Measurements from ENCODE around the gene OR11H7.
"Not testable (repeated sequence)": the region's sequence is repeated elsewhere in the genome, so short reads cannot be mapped to it uniquely, and the experiment has no call there.

OR11H7 gene

GRCh38 chr14:20194101-20194500 lies 34.7 kb upstream of the OR11H7 start:
- no peak overlapping the region for H3K4me3 ChIP-seq (ENCODE audit: low read length)
- TF ChIP-seq, protein P1, sequence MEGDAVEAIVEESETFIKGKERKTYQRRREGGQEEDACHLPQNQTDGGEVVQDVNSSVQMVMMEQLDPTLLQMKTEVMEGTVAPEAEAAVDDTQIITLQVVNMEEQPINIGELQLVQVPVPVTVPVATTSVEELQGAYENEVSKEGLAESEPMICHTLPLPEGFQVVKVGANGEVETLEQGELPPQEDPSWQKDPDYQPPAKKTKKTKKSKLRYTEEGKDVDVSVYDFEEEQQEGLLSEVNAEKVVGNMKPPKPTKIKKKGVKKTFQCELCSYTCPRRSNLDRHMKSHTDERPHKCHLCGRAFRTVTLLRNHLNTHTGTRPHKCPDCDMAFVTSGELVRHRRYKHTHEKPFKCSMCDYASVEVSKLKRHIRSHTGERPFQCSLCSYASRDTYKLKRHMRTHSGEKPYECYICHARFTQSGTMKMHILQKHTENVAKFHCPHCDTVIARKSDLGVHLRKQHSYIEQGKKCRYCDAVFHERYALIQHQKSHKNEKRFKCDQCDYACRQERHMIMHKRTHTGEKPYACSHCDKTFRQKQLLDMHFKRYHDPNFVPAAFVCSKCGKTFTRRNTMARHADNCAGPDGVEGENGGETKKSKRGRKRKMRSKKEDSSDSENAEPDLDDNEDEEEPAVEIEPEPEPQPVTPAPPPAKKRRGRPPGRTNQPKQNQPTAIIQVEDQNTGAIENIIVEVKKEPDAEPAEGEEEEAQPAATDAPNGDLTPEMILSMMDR (conservative IDR thresholded peaks at IDR 0.05; ENCODE audit: low read depth, low read length) = no peak
- DNase-seq (ENCODE audit: low read depth) = no peak

- not testable (repeated sequence) for DNase-seq (ENCODE audit: low read depth); H3K4me3 ChIP-seq (ENCODE audit: low read length)
Measured at GRCh38 chr14:20195170-20195569, 33.6 kb upstream of the OR11H7 start.

GRCh38 chr14:20195911-20196310 lies 32.9 kb upstream of the OR11H7 start:
- TF ChIP-seq, protein P1 (conservative IDR thresholded peaks at IDR 0.05; ENCODE audit: low read depth, low read length) = no peak
- DNase-seq (ENCODE audit: low read depth) = no peak
- no peak overlapping the region for H3K4me3 ChIP-seq (ENCODE audit: low read length)

GRCh38 chr14:20197459-20197858 lies 31.3 kb upstream of the OR11H7 start:
- TF ChIP-seq, protein P1 (conservative IDR thresholded peaks at IDR 0.05; ENCODE audit: low read depth, low read length) = no peak
- no peak overlapping the region for H3K4me3 ChIP-seq (ENCODE audit: low read length)

DNA sequence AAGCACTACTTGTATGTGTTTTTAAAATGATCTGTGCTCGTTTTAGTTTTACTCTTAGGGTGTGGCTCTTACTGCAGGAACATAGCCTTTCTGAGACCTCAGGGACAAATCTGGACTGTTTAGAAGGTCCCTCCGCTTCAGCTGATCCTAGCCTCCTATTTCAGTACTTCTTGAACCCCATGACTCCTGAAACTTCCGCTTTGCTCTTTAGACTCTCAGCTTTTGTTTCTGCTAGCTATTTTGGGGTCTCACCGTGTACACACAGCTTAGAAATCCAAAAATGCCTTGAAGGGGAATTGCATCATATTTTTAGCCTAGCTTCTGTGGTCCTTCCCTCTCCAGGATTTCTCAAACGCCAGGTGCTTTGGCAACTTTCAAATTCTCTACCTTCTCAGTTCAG lies 29.8 kb upstream of the OR11H7 start:
- DNase-seq (ENCODE audit: low read depth) = no peak
- TF ChIP-seq, protein P1 (conservative IDR thresholded peaks at IDR 0.05; ENCODE audit: low read depth, low read length) = no peak

More at GRCh38 chr14:20197459-20197858, 31.3 kb upstream of the OR11H7 start:
- no peak for DNase-seq (ENCODE audit: low read depth)

DNA sequence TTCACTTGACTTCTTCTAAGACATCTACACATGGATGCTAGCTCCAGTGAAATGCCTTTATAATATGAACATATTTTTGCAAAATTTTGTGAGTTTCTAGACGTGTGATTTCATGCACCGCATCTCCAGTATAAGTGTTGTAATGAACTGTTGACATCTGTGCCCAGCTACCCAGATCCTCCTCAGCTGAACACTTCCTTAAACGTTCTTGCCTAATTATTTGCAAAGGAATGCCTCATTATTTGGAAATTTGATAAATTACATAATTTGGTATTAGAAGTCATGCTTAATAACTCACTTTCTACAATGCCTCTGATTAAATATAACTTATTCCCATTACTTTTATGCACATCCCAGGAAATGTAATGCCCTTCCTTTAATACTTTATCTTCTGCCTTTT lies 24.1 kb upstream of the OR11H7 start:
- TF ChIP-seq, protein P1 (conservative IDR thresholded peaks at IDR 0.05; ENCODE audit: low read depth, low read length) = no peak
- DNase-seq (ENCODE audit: low read depth) = no peak
- no peak overlapping the region for H3K4me3 ChIP-seq (ENCODE audit: low read length)

More for the DNA sequence above, 29.8 kb upstream of the OR11H7 start:
- no peak overlapping the region for H3K4me3 ChIP-seq (ENCODE audit: low read length)

DNA sequence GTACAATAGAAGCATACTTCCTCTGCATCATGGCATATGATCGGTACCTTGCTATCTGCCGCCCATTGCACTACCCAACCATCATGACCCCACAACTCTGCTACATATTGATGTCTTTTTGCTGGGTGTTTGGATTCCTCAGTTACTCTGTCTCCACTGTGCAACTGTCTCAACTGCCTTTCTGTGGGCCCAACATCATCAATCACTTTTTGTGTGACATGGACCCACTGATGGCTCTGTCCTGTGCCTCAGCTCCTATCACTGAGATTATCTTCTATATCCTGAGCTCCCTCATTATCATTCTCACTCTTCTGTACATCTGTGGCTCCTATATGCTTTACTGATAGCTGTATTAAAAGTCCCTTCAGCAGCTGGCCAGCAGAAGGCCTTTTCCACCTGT lies 19.2 kb upstream of the OR11H7 start:
- H3K4me3 ChIP-seq (ENCODE audit: low read length) = no peak overlapping the region
- TF ChIP-seq, protein P1 (conservative IDR thresholded peaks at IDR 0.05; ENCODE audit: low read depth, low read length) = no peak
- no peak for DNase-seq (ENCODE audit: low read depth)

DNA sequence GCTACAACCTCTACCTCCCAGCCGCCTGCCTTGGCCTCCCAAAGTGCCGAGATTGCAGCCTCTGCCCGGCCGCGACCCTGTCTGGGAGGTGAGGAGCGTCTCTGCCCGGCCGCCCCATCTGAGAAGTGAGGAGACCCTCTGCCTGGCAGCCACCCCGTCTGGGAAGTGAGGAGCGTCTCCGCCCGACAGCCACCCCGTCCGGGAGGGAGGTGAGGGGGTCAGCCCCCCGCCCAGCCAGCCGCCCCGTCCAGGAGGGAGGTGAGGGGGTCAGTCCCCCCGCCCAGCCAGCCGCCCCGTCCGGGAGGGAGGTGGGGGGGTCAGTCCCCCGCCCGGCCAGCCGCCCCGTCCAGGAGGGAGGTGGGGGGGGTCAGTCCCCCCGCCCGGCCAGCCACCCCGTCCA lies 16.4 kb upstream of the OR11H7 start:
- DNase-seq (ENCODE audit: low read depth); H3K4me3 ChIP-seq (ENCODE audit: low read length): not testable (repeated sequence)

Measured in retinal pigment epithelial cell (primary cell).